ENCODE measurements around the gene PIM1. TPM values are rescaled to one million over a fixed set of nuclear protein-coding genes. Genes with fewer than 3 reads are reported as not detected.

The PIM1 gene
- total and polyA plus RNA-seq, 9 of the 15 experiments (the other 6 are each of a cell fraction or from before 2014, with no cell fraction given), result 19.0 to 789 (median 212) TPM

- TF ChIP-seq, protein P1, sequence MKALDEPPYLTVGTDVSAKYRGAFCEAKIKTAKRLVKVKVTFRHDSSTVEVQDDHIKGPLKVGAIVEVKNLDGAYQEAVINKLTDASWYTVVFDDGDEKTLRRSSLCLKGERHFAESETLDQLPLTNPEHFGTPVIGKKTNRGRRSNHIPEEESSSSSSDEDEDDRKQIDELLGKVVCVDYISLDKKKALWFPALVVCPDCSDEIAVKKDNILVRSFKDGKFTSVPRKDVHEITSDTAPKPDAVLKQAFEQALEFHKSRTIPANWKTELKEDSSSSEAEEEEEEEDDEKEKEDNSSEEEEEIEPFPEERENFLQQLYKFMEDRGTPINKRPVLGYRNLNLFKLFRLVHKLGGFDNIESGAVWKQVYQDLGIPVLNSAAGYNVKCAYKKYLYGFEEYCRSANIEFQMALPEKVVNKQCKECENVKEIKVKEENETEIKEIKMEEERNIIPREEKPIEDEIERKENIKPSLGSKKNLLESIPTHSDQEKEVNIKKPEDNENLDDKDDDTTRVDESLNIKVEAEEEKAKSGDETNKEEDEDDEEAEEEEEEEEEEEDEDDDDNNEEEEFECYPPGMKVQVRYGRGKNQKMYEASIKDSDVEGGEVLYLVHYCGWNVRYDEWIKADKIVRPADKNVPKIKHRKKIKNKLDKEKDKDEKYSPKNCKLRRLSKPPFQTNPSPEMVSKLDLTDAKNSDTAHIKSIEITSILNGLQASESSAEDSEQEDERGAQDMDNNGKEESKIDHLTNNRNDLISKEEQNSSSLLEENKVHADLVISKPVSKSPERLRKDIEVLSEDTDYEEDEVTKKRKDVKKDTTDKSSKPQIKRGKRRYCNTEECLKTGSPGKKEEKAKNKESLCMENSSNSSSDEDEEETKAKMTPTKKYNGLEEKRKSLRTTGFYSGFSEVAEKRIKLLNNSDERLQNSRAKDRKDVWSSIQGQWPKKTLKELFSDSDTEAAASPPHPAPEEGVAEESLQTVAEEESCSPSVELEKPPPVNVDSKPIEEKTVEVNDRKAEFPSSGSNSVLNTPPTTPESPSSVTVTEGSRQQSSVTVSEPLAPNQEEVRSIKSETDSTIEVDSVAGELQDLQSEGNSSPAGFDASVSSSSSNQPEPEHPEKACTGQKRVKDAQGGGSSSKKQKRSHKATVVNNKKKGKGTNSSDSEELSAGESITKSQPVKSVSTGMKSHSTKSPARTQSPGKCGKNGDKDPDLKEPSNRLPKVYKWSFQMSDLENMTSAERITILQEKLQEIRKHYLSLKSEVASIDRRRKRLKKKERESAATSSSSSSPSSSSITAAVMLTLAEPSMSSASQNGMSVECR (CRISPR knock-in tag; IDR thresholded peaks at IDR 0.05), result no peak
- TF ChIP-seq, protein P2, sequence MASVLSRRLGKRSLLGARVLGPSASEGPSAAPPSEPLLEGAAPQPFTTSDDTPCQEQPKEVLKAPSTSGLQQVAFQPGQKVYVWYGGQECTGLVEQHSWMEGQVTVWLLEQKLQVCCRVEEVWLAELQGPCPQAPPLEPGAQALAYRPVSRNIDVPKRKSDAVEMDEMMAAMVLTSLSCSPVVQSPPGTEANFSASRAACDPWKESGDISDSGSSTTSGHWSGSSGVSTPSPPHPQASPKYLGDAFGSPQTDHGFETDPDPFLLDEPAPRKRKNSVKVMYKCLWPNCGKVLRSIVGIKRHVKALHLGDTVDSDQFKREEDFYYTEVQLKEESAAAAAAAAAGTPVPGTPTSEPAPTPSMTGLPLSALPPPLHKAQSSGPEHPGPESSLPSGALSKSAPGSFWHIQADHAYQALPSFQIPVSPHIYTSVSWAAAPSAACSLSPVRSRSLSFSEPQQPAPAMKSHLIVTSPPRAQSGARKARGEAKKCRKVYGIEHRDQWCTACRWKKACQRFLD (CRISPR knock-in tag; IDR thresholded peaks at IDR 0.05), result peak; percentile 90
- TF ChIP-seq HDGF (IDR thresholded peaks at IDR 0.05) (no peak; the same call in 1 of the 2 replicates), KDM5B (IDR thresholded peaks at IDR 0.05; ENCODE audit: insufficient replicate concordance, low read depth, low read length) (peak; percentile 72), CUX1 (CRISPR knock-in tag; IDR thresholded peaks at IDR 0.05) (0 out of 2 replicates have a peak, but pooled peaks have one; percentile 69), PTTG1 (tag; IDR thresholded peaks at IDR 0.05; ENCODE audit: low read depth) (no peak), TAF15 (IDR thresholded peaks at IDR 0.05; ENCODE audit: low read depth, low read length) (0 out of 2 replicates have a peak, but pooled peaks have one; percentile 42), ZBTB26 (CRISPR knock-in tag; IDR thresholded peaks at IDR 0.05) (0 out of 2 replicates have a peak, but pooled peaks have one; percentile 35)
- TF ChIP-seq, protein P3, sequence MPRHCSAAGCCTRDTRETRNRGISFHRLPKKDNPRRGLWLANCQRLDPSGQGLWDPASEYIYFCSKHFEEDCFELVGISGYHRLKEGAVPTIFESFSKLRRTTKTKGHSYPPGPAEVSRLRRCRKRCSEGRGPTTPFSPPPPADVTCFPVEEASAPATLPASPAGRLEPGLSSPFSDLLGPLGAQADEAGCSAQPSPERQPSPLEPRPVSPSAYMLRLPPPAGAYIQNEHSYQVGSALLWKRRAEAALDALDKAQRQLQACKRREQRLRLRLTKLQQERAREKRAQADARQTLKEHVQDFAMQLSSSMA (CRISPR knock-in tag; IDR thresholded peaks at IDR 0.05), result peak; percentile 87
These were observed 6.5 kb downstream of the PIM1 start (continued) for GRCh38 chr6:37176268-37177076.
